ENCODE measurements around the gene SYNE1.

The SYNE1 gene

DNA sequence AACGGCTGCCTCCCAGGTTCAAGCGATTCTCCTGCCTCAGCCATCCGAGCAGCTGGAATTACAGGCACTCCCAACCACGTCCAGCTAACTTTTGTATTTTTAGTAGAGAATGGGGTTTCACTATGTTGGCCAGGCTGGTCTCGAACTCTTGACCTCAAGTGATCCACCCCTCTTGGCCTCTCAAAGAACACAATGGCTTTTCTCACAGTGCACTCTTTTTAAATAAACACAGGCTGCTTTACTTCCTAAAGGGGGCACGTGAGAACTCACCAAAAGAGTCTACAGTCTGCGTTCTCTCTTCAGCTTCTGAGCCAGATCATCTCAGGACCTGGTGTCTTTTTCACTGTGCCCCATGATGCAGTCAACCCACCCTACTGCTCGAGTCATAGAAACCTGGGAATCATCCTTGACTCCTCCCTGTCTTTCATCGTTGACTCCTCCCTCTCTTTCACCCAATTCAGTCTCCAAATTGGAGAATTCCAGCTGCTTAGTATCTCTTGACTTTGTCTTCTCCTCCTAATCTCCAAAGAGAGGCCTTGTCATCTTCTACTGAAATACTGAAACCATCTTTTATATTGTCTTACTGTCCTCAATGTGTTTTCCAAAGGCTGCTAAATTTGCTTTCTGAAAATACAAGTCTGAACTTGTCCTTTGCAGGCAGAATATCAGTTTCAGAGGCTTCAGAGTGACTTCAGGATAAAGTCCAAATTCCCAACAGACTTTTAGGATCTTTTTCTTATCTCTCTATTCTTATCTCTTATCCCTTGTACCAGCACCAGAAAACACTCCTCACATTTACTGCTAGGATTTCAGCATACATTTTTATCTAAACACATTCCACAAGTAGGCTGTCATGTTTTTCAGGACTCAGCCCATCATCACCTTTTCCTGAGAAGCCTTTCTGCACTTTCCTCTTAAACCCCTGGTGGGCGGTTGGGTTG lies 323.4 kb downstream of the SYNE1 start:
- peak; percentile 13 for DNase-seq (ENCODE audit: low spot score)

DNA sequence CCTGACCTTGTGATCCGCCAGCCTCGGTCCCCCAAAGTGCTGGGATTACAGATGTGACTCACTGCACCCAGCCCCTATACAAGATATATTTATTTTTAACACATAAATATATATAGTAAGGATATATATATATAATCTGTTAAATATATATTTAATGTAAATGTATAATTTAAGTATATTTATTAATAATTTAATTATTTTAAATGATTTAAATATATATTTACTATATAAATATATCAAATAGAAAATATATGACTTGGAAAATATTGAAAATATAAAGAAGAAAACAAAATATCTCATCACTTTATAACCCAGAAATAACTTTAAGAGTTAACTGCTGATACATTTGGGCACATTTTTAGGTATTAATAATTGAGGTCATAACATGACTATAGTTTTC lies 324.7 kb downstream of the SYNE1 start:
- no peak for DNase-seq (ENCODE audit: low spot score)

DNA sequence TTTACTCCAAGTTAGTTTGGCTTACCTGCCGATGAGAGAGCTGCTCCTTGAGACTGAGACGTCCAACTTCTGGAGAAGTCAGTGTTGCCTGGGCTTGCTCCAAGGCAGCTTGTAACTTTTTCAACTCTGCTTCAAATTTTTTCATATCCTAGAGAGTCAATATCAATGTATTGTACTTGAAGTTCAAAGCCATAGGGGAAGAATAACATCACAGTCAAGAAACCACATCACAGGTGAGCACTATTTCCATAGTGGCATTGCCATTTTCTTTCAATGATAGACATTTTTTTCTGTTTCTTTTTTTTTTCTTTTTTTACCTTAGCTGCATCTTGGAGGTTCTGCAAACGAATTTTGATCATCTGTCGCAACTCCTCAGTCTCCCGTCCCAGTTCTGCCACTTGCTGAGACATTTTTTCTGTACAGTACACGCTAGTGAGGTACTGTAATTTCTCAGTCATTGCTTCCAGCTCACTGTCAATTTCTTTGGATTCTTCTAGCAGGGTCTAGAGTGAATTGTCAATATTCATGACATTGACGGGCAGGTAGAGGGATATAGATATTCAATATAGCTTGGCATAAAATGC lies 326.7 kb downstream of the SYNE1 start:
- no peak for DNase-seq (ENCODE audit: low spot score)

DNA sequence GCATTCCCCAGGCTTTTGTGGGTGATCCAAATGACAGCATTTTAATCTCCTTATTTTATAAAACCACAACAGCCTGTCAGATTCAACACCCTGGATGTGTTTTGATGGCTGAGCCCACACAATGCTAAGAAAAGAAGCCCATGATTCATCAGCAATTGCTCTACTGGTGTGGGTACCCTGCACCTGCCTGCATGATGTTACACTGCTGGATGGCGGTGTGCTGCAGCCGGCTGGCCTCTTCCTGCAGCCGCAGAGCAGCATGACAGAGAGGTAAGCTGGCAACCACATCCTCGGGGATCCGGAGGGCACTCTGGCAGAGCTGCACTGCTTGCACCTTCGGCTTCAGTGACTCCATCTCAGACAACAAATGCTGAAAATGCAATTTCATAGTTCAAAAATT lies 327.5 kb downstream of the SYNE1 start:
- DNase-seq (ENCODE audit: low spot score), result no peak

DNA sequence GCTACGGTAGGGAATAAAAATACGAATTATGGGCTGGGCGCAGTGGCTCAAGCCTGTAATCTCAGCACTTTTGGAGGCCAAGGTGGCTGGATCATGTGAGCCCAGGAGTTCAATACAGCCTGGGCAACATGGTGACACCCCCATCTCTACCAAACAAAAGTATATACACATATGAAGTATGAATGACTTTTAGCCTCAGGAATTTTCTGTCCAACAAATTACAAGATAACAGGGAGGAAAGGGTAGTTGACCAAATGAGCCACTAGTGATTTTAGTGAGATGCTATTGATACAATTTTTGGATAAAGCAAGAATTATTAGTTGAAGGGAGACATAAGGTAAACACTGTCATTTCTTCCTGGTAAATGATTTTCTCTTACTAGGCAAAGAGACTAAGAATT lies 328.2 kb downstream of the SYNE1 start:
- no peak for DNase-seq (ENCODE audit: low spot score)

DNA sequence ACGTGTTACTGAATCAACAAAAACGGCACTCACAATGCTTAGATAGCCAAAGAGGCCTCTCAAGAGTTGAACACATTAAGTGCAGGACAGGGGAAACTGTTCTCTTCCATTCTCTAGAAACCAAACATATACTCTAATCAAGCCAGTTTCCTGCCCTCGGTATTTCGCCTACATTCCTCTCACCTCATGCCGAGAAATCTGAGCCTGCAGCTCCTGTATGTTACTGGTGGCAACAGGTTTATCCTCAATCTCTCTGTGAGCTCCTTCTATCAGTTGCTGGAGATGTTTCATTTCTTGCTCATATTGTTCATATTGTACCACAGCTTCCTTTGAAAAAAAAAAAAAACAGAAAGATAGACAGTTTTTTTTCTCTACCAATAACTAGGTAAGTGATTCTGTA lies 328.9 kb downstream of the SYNE1 start:
- no peak for DNase-seq (ENCODE audit: low spot score)

DNA sequence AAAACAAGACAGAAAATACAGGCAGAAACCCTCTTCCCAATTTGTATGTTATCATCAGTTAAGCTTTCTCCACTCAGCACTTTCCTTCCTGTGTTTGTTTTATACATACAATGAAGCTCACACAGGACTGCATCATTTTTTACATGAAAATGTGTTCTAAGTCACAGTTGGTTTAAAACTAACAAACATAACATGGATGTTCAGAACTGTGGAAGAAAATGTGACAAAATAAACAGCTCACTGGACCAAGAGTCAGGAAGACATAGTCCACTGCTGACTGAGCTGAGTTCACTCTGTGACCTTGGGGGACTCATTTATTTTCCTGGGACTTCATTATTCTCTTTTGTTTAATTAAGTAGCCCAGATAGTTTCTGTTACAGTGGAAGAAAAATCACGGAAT lies 331.5 kb downstream of the SYNE1 start:
- DNase-seq (ENCODE audit: low spot score), result no peak

GRCh38 chr6:152301765-152302568 lies 335.2 kb downstream of the SYNE1 start:
- DNase-seq (ENCODE audit: low spot score), result peak; percentile 87

- no peak for DNase-seq (ENCODE audit: low spot score)
Measured at GRCh38 chr6:152301021-152301764, 336.0 kb downstream of the SYNE1 start.

- DNase-seq (ENCODE audit: low spot score), result no peak
Measured at GRCh38 chr6:152300517-152300916, 336.6 kb downstream of the SYNE1 start.

DNA sequence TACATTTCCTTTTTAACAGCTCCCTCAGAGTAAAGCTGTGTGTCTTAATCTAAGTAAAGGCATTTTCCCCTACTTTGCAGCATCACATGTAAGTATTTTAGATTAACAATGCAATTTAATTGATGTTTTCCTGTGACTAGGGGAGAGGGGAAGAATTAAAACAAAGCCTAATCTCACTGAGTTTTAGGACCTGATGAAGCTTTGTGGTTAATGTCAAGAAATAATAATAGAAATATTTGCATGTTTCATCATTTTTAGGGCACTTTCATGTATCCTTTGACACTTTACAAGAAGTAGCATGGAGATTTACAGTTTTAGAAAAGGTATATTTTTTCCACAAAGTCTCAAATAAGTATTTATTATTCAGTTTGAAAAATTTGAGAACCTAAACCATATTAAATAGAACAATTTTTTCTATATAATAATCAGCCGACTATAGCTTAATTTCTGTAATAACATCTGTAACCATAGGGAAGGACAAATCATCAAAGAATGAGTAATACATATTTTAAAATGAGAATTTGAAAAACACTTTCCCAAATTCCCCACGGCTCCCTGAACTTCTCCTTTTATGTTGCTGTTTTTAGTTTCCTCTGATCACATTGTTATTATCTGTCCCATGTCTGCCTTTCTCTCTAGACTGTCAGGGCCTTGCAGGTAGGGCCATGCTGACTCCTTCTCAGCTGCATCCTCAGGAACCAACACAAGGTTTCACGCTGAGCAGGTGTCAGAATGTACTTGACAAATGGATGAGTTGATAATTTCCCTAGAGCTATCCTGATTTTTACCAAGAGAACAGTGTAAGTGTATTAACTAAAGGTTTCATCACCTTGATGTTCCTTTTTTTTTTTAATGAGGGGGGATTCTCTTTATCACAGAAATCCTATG lies 338.1 kb downstream of the SYNE1 start:
- no peak for DNase-seq (ENCODE audit: low spot score)

GRCh38 chr6:152298055-152298647 lies 339.0 kb downstream of the SYNE1 start:
- DNase-seq (ENCODE audit: low spot score), result no peak

DNA sequence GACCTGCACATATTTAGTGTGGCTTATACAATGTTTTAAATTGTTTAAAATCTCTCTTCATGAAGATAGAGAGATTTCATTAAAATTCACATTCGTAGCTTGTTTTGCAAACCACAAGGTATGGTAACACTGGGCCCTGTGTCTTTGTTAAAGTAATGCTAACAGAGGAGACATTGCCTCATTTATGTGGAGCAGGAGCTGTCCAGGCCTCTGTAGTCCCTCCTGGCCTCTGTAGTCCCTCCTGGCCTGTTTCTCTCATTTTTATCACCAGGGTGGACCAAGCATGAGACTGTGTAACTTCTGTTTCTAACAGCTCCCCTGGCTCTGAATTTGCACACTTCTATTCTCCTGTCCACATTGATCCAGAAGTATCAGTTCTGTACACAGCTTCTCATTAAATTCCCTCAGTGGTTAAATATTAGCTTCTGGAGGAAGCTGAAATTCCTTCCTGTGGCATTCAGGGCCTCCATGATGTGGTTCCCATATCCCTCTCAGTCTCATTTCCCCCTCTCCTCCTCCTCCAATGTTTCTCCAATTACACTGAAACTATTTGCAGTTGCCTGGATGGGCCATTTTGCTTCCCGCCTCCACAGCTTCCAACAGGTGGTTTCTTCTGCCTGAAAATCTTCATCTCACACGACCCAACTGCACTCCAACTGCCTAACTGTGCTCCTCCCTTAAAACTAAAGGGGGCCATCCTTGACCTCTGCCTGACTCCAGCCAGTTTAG lies 340.4 kb downstream of the SYNE1 start:
- DNase-seq (ENCODE audit: low spot score), result no peak

DNA sequence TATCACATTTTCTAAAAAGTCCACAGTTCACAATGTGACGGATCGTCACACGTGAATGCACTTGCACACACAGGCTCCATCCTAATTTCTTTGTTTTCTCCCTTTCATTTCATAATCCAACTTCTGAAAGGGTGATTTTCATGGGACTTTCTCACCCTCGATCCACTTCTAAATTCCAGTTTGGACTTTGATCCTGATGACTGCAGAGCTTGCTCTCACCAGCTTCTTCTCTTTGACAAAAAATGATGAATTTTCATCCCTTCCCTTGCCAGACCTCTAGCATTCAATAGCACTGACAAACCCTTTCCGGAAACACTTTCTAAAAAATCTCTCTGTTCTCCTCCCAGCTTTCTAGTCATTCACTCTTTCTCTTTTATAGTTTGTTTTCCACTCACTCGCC lies 341.2 kb downstream of the SYNE1 start:
- DNase-seq (ENCODE audit: low spot score), result no peak

- DNase-seq (ENCODE audit: low spot score), result no peak
Measured at GRCh38 chr6:152295346-152295745, 341.8 kb downstream of the SYNE1 start.

DNA sequence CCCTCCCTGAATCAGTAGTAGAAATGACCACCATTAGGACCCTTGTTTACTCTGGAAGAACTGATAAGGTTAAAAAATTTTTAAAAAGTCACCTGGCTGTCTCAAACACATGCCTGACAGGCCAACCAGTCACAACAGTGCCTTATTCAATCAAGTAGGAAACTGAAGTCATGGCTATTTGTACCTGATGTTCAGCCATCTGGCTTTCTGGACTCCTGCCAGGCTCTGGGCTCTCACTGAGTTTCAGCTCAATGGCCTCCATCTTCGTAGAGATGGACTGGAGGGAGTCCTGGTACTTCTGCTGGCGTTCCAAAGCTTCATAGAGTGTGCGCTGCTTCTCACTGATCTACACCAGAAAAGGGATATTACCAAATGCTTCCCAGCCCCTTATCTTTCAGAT lies 343.8 kb downstream of the SYNE1 start:
- no peak for DNase-seq (ENCODE audit: low spot score)

DNA sequence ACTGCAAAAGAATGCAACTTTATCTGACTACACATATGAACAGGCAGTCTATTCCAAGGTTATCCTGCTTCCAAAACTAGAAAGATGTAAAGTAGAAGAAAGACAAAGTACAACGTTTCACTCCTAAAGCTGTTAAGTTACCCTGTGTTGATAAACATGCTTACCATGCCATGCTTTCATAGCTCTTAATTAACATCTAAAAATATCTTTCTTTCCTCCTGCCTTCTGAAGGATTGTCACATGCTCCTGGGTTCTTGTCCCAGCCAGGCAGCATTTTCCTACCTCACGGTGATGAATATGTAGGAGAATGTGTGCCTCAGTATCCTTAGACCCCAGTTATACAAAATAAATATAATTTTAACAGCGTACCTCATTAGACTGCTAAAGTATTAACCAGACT lies 344.6 kb downstream of the SYNE1 start:
- DNase-seq (ENCODE audit: low spot score), result no peak

- DNase-seq (ENCODE audit: low spot score), result no peak
Measured at GRCh38 chr6:152290693-152291092, 346.5 kb downstream of the SYNE1 start.

DNA sequence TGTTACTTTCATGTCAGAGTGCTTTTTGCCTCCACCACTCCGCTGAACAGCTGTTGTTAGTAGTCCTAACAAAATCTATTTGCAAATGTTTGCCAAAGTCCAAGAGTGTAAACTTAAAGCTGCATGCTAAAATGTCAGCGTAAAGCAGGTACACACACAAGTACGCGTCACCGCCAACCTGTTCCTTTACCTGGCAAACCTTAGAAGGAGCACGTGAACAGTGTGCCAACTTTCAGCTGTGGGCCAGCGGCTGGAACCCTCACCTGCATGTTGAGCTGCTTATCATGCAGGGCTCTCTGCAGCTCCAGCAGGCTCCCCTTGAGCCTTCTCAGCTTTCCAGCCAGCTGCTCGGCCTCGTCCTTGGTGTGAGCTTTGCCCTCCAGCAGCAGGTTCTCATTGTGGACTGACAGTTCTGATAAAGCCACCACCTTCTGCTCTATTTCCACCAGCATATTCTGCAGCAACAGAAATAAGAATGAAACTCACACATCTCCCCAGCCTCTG lies 359.3 kb downstream of the SYNE1 start:
- DNase-seq (ENCODE audit: low spot score), result no peak

DNA sequence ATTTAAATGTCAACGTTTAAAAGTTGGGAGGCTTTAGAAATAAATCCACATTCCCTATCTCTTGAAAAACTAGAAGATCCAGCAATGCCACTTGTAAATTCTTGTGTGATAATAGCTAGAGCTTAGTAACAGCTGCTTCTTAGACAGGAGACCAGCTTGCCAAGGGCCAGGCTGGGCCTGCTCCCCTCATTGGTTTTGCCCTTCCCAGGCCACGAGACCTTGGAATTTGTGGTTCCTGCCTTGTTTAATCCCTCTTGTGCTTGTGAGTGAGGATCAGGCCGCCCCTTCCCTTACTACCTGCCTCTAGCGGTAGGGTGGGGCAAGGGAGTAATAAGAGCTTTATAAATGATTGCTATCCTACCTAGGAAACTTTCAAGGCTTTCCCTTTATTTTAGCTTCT lies 363.5 kb downstream of the SYNE1 start:
- no peak for DNase-seq (ENCODE audit: low spot score)
